Kasumi-1 (cell line): ENCODE data around the gene USP31.

ENCODE experiments used
- DNase-seq, 2 experiments: peaks; one replicate each; lab custom pipeline; 2025; lab: John Stamatoyannopoulos, UW

The USP31 gene

GRCh38 chr16:23015580-23015979, 133.7 kb downstream of the USP31 start:
- no peak for DNase-seq

- DNase-seq: peak in 1 of 2 experiments; percentile 1
These were observed 134.7 kb downstream of the USP31 start for GRCh38 chr16:23014592-23014991.
